OCI-LY3 (cell line): ENCODE data around the gene LPCAT3.

Experiments used
- H2AFZ ChIP-seq: fragments of 200-600, 300-600 bp; shearing (Covaris generic); 2 replicates; pipeline ENCODE4 v1.6.0; 2014; ENCODE audit warnings: antibody characterized with exemption, low read depth, low read length
- H3K27ac ChIP-seq: fragments of 200-600, 300-600 bp; sonication (generic); 2 replicates; pipeline ENCODE4 v1.5.1; 2014; ENCODE audit warnings: mild to moderate bottlenecking, low read length, moderate library complexity, mixed read lengths
- H3K27me3 ChIP-seq: fragments of 200-600, 300-600 bp; sonication (generic); 2 replicates; pipeline ENCODE4 v1.6.1; 2014; ENCODE audit warnings: low read depth, low read length, mixed read lengths
- H3K36me3 ChIP-seq: fragments of 200-600, 300-600 bp; sonication (generic); replicated peaks from 2 replicates; pipeline ENCODE3; 2014; ENCODE audit warnings: low read depth, low read length, mixed read lengths
- H3K4me1 ChIP-seq: fragments of 300-600, 200-600 bp; sonication (generic); 2 replicates; pipeline ENCODE4 v1.6.1; 2014; ENCODE audit warnings: low read length, mixed read lengths
- H3K4me2 ChIP-seq: fragments of 200-600, 300-600 bp; sonication (generic); 2 replicates; pipeline ENCODE4 v1.6.1; 2014; ENCODE audit warnings: low read length, mixed read lengths
- H3K4me3 ChIP-seq: fragments of 300-600, 200-600 bp; sonication (generic); 2 replicates; pipeline ENCODE4 v1.5.1; 2014; ENCODE audit warnings: antibody characterized with exemption, mild to moderate bottlenecking, low read length, moderate library complexity
- H3K79me2 ChIP-seq: fragments of 300-600, 200-600 bp; shearing (Covaris generic); 2 replicates; pipeline ENCODE4 v1.6.1; 2014; ENCODE audit warnings: mild to moderate bottlenecking, low read length, mixed read lengths
- H3K9ac ChIP-seq: fragments of 300-600, 200-600 bp; shearing (Covaris generic); 2 replicates; pipeline ENCODE4 v1.6.0; 2014; ENCODE audit warnings: mild to moderate bottlenecking, low read length, moderate library complexity
- H3K9me3 ChIP-seq: fragments of 200-600, 300-600 bp; shearing (Covaris generic); 2 replicates; pipeline ENCODE4 v1.6.1; 2014; ENCODE audit warnings: low read length, mixed read lengths; ENCODE audit not compliant: insufficient read depth
- H4K20me1 ChIP-seq: fragments of 200-600, 300-600 bp; sonication (generic); 2 replicates; pipeline ENCODE4 v1.6.1; 2016; ENCODE audit warnings: low read length, mixed read lengths; ENCODE audit not compliant: insufficient read depth
- CTCF ChIP-seq: fragments of 200-600, 300-600 bp; sonication (generic); IDR thresholded peaks from 2 replicates; pipeline ENCODE4 v1.5.1; 2014; ENCODE audit warnings: antibody characterized with exemption, low read length, low read depth
- EZH2phosphoT487 ChIP-seq: fragments of 200-600 bp; shearing (Covaris generic); IDR thresholded peaks from 2 replicates; pipeline ENCODE4 v1.6.1; 2018; ENCODE audit warnings: antibody characterized with exemption, mixed run types, low read depth

LPCAT3 gene

GRCh38 chr12:6928022-6928702 lies 90.1 kb downstream of the LPCAT3 start:
- Histone ChIP-seq H3K36me3 (peaks cover 10% of the 10 kb centered on the region), H3K4me1 (peaks cover 25% of the 10 kb centered on the region), H3K79me2 (peaks cover 42% of the 10 kb centered on the region), H4K20me1 (no peaks in the 10 kb centered on the region), H3K27me3 (no peaks in the 10 kb centered on the region), H2AFZ (no peak overlapping the region), H3K4me3 (peak overlapping the region; percentile 100), H3K9me3 (no peaks in the 10 kb centered on the region), H3K27ac (0 out of 2 replicates have a peak overlapping the region, but pooled peaks have one; percentile 5), H3K4me2 (peak overlapping the region; percentile 94), H3K9ac (peak overlapping the region; percentile 96)
- no peak for TF ChIP-seq EZH2phosphoT487
- TF ChIP-seq CTCF: no peak

- peak within 1 kb of the TSS; percentile 99 for H2AFZ ChIP-seq
- peak within 1 kb of the TSS; percentile 66 for H3K27ac ChIP-seq
- H3K4me2 ChIP-seq: peak within 1 kb of the TSS; percentile 95
- H3K9me3 ChIP-seq: no peaks in the 10 kb centered on the region
- TF ChIP-seq CTCF: no peak
- no peak for TF ChIP-seq EZH2phosphoT487
- no peaks in the 10 kb centered on the region for H3K27me3 ChIP-seq
- peaks cover 10% of the 10 kb centered on the region for H3K36me3 ChIP-seq
- H4K20me1 ChIP-seq: no peaks in the 10 kb centered on the region
- peaks cover 39% of the 10 kb centered on the region for H3K79me2 ChIP-seq
- peaks cover 29% of the 10 kb centered on the region for H3K4me1 ChIP-seq
- peak within 1 kb of the TSS; percentile 96 for H3K9ac ChIP-seq
- peak within 1 kb of the TSS; percentile 100 for H3K4me3 ChIP-seq
Measured at GRCh38 chr12:6927379-6928021, 90.8 kb downstream of the LPCAT3 start, which contains the start of gene ATN1. Gene ATN1, plus strand, starts transcription at chr12:6927959. Its CDS starts 6,043 bp downstream, at chr12:6934002.
